B cell (primary cell): Measurements from ENCODE around the gene MRPS11.

ENCODE experiments used
- EZH2 ChIP-seq: IDR thresholded peaks from 2 replicates; pipeline ENCODE4 v1.6.1; 2012; ENCODE audit warnings: borderline replicate concordance, low read depth, mild to moderate bottlenecking, moderate library complexity, low read length; ENCODE audit not compliant: insufficient read depth, poor library complexity, severe bottlenecking
- TF ChIP-seq, protein P1 (sequence below): fragments of 200-600 bp; IDR thresholded peaks from one replicate; pipeline ENCODE4 v1.8.0; 2022; ENCODE audit warnings: antibody characterized with exemption, mild to moderate bottlenecking

GRCh38 chr15:88512078-88512477 is 44.6 kb downstream of the MRPS11 start:
- TF ChIP-seq, protein P1, sequence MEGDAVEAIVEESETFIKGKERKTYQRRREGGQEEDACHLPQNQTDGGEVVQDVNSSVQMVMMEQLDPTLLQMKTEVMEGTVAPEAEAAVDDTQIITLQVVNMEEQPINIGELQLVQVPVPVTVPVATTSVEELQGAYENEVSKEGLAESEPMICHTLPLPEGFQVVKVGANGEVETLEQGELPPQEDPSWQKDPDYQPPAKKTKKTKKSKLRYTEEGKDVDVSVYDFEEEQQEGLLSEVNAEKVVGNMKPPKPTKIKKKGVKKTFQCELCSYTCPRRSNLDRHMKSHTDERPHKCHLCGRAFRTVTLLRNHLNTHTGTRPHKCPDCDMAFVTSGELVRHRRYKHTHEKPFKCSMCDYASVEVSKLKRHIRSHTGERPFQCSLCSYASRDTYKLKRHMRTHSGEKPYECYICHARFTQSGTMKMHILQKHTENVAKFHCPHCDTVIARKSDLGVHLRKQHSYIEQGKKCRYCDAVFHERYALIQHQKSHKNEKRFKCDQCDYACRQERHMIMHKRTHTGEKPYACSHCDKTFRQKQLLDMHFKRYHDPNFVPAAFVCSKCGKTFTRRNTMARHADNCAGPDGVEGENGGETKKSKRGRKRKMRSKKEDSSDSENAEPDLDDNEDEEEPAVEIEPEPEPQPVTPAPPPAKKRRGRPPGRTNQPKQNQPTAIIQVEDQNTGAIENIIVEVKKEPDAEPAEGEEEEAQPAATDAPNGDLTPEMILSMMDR = no peak
- TF ChIP-seq EZH2 = no peak
